Measurements from ENCODE around the gene MYH11.

DNA sequence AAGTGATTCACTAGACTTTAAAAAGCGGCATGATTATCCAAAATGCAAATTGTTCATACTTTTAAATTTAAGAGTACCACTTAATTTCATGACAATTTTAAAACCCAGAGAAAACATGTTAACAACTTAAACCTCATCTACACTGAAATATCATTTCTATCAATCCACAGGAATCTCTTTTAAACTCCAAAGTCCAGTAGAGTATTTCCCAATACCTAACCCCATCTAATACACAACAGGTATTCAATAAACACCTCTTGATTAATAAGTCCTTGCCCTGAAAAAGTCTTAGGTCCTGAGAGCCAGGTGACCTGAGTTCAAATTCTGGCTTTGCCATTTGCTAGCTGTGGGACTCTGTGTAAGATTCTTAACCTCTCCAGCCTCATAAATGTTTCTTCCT lies 16.9 kb upstream of the MYH11 start:
- TF ChIP-seq CTCF (conservative IDR thresholded peaks at IDR 0.05; ENCODE audit: low read length) (no peak), EZH2phosphoT487 (IDR thresholded peaks at IDR 0.05; ENCODE audit: borderline replicate concordance) (no peak)

Measured in Loucy (cell line).